Islet of Langerhans (tissue), 1 donor: ENCODE results near the gene AZIN2.
"Not testable (repeated sequence)": the region's sequence is repeated elsewhere in the genome, so short reads cannot be mapped to it uniquely, and the experiment has no call there.

Experiments used
- FAIRE-seq: peaks from one replicate; lab custom pipeline; 2011; peaks lifted over from hg19 to GRCh38; lab: Jason Lieb, UNC

Gene AZIN2

DNA sequence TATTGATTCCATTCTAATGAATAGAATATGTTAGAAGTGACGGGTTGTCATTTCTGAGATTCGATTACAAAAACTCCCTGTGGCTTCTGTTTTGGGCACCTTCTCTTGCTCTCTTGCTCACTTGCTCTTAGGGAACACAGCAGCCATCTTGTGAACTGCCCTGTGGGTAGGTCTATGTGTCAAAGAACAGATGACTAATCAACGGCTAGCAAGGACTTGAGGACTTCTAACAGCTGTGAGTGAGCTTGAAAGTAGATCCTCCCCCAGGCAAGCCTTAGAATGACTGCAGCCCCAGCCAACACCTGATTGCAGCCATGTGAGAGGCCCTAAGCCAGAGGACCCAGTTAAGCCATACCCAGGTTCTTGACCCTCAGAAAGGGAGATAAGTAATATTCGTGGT is 49.3 kb downstream of the AZIN2 start:
- no peak for FAIRE-seq

DNA sequence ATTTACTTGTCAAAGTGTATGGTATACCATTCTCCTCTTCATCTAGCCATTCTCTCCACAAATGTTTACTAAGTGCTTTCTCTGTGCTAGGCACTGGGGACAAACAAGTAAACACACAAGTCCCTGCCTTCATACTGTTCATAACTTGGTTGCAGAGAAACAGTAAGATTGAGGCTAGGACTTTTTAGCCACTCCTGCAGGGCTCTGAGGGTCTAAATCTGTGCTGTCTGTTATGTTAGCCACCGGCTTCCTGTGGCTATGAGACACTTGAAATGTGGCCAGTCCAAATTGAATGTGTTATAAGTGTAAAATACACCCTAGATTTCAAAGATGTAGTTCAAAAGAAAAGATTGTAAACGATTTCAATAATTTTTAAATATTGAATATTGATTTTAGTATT is 50.2 kb downstream of the AZIN2 start:
- FAIRE-seq = no peak

DNA sequence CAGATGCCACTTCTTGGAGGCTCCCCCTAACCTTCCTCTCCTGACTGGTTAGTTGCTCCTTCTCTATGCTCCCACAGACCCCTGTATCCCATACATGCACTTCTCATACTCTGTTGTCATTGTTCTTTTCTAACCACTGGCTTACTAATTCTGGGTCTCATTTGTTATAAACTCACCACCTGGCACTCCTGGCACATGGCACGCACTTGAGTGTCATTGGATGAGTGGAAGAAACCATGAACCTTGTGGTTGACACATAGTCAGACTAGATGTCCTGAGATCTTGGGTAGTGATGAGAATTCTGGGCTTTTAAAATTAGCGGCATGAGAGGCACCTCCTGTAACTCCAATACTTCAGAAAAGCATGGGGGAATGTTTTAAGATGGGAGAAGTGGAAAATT is 51.6 kb downstream of the AZIN2 start:
- no peak for FAIRE-seq

DNA sequence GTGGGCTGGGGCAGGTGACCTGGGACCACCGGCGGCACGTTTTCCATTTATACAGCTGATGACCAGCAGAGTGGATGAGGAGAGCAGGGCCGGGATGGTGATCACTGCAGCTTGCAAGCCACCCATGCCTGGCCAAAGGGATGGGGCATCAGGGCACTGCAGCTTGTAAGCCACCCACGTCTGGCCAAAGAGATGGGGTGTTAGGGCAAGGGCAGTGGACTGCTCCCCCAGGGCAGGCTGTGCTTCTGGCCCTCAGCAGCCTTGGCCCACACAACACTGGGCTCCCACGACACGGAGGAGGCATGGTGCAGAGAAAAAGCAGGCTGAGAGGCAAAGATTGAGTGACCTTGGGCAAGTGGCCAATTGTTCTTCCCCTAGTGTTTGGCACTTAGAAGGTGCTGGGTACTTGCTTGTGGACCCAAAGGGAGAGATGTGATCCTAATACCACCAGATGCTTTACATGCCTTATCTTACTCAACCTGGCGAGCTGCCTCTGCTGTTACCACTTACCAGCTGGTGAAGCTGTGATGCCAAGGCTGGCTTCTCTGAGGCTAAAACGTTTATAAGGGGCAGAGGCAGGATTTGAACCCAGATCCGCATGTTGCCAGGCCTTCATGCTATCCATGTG is 52.6 kb downstream of the AZIN2 start:
- no peak for FAIRE-seq

DNA sequence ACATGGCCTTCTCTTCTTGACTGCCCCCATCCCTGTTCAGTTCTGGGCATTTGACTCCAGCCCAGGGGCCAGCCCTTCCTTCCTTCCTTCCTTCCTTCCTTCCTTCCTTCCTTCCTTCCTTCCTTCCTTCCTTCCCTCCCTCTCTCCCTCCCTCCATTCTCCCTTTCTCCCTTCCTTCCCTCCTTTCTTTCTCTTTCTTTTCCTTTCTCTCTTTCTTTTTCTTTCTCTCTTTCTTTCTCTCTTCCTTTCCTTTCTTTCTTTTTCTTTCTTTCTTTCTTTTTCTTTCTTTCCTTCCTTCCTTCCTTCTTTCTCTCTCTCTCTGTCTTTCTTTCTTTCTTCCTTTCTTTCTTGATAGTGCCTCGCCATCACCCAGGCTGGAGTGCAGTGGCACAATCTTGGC is 55.1 kb downstream of the AZIN2 start:
- not testable (repeated sequence) for FAIRE-seq

DNA sequence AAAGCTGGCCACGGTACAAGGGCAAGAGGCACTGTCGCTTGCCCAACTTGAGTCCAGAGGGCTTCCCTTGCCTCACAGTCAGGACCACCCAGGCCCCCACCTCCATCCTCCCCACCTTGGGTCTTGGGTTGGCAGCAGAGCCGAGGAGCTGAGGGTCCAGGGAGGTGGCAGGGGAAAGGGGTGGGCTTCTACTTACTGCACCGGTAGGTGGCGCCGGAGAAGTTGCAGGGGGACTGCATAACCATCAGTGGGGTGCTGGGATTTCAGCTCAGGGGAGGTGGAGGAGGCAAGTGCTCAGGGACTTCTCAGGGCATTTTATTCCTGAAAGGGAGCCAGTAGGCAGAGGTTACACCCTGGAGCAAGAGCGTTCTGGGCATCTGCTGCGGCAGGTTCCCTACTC is 56.8 kb downstream of the AZIN2 start:
- no peak for FAIRE-seq

DNA sequence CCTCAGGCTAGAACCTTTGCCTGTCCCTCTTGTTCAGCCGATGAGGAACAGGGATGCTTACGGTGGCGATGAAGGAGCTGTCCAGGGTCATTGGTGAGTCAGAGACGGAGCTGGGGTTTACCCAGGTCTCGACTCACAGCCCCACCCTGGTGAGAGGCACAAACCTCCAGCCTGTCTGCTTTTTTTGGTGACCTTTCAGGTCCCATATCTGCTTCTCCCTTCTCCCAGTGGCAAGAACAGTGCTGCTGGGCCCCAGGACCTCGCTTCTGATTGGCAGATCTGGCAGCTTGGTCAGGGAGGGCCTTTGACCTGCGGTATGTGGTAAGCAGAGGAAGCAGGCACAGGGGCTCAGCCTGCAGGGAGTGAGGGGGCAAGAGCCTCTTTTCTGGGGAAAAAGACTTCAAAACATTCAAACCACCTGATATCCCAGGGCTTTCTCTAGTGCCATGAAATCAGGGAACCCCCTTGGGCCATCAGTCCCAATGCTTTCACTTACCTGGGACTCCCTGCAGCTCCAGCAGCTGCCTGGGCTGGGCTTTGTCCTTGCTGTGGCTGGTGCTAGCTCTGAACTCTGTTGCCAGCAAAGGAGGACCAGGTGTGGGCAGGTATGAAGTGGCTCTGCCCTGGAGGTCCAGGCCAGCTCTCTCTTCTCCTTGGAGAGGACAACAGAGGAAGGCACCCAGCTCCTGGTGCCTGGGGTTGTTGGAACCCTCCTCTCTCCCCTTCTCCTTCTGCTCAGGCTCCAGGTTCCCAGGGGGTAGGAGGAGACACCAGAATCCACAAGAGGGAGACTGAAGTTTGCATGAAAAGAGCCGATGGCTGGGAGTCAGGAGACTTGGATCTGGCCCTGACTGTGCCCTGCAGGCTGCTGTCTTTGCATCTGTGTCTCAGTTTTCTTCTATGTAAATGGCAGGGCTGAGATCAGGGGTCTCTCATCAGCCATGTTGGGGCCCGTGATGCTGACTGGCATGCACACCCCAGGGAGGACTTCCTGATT is 59.5 kb downstream of the AZIN2 start:
- FAIRE-seq = no peak

DNA sequence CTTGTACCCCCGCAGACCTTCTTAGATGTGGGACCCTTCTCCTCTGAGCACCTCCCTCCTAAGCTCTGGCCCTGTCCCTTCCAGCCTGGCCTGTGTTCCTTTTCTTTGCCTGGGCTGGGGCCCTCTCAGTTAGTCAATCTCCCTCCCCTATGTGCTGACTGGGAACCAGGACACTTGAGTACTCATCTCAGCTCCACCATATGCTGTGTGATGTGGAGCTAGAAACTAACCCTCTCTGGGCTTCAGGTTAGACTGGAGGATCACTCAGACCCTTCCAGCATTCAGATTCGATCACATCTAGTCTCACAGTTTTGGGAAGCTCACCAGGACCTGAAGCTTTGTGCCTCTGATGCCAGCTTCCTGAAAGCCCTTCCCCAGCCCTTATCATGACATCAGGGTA is 60.3 kb downstream of the AZIN2 start:
- no peak for FAIRE-seq

DNA sequence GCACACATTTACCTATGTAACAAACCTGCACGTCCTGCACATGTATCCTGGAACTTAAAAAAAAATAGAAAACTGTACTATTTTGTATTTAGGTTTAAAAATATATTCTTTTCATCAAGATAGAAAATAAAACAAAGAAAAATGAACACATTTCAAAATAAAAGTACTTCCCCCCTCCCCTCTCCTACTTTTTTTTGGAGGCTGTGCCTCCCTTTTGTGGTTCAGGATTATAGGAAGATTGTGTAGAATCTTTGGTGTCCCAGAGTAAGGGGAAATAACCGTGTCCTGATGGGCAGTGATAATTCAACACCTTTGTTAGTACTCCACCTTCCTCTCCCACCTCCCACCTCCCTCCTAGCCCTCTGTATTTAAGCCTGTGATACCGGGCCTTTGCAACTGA is 60.8 kb downstream of the AZIN2 start:
- FAIRE-seq = no peak

DNA sequence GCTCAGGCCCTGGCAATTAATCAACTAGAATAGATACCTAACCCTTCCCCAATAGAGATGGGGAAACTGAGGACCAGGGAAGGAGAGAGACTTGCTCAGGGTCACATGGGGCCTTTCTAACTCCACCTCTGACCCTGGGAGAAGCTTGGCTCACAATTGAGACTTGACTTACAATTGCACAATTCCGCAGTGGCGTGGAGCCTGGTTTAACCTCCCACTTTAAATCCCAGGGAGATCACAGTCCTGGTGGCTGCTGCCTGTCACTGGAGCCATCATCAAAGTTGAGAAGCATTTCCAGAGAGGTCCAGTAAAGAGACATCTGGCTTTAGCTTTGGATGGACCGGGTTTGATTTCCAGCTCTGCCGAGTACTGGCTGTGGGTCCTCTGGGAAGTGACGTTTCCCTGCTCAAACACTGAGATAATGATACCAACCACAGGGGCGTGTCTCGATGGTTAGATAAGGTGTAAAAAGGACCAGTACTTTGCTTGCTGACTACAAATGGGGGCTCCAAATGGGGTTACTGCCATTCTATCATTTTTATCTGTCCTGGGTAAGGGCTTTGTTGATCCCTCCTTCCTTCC is 61.6 kb downstream of the AZIN2 start:
- FAIRE-seq = no peak

DNA sequence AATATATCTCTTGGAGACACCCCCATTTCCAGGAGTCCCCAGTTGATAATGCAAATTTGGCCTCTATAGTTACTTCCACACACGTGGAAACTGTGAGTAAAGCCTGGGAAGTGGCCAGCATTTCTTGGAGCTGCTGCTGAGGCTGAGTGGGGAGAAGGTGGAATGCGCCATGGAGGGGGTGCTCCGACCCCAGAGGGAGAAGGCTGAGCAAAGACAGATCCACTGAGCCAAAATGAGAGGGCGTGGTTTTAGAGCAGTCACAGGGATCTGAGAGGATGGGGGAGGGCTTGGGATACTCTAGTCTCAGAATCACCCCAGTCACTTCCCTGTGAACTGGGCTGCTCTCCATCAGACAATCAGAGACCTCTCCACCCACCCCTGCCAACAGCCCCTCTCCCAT is 62.2 kb downstream of the AZIN2 start:
- no peak for FAIRE-seq

DNA sequence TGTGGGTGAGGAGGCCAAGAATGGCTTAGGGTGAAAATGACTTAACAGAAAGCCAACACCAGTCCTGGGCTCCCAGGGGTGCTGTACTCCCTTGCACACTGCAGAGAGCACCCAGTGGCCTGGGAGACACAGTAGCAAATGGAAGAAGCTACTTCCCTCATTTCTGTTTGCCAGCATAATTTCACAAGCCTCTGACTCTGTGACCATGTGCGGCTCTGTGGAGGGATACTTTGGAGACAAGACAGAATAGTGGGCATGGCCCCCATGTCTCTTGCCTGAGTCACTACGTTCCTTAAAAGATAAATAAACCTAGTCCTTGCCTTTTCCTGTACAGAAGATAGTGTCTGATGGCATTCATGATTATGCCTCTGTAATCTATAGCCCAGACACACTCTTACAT is 62.7 kb downstream of the AZIN2 start:
- no peak for FAIRE-seq

DNA sequence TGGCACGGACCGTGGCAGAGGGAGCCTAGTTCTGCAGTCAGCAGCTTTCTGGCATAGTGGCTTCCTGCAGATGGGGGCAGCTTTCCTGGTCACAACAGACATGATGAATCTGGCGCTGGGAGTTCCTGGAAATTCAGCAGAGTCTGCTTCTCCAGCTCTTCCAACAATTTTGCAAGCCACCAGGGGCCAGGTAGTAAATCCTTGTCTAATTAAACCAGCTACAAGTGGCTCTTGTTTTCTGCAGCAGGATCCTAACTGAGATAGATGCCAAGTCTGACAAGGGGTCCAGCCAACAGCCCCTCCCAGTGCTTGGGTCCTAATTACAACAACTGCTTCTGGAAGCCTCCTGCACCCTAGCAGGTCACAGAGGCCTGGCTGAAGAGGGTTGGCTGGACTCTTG is 65.0 kb downstream of the AZIN2 start:
- no peak for FAIRE-seq

DNA sequence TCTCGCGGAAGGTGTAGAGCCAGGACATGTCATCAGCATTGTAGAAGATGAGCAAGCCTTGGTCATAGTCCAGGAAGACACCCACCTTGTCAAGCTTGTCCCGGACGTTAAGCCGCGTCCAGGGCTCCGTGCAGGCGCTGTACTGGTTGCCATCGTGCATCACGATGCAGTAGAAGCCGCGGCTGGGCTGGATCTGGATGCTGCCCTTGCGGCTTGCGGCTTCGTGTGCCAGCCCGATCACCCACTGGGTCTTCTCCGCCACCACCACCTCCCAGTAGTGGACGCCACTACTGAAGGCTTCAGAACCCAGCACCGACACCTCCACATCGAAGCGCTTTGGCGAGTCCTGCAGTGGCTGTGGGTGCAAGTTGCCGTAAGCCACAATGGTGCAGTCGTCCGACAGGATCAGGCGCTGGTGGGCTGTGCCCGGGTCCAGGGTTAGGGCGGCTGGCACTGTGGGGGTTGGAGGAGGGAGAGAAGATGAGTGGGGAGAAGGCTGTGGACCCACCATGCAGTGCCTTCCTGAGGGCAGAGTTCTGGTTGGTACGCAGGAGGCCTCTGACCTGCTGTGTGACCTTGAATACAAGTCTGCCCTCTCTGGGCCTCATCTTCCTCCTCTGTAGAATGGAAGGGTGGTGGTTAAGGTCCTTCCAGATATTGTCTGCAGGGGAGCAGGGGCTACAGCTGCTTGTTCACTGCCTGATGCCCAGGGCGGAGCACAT is 66.5 kb downstream of the AZIN2 start:
- FAIRE-seq = no peak

DNA sequence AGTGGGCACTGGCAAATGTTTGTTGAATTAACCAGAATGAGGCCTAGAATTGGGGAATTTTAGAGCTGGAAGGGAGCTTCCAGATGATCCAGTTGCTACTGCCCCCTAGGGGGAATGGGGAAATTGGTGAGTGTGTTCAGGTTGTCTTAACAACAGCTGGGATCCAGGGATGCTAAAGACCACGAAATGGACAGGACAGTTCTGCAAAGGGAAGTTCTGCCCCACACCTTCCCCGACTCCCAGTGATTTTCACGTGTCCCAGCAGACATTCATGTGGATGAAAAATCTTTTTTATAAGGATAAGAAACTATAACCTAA is 67.0 kb downstream of the AZIN2 start:
- FAIRE-seq = no peak

DNA sequence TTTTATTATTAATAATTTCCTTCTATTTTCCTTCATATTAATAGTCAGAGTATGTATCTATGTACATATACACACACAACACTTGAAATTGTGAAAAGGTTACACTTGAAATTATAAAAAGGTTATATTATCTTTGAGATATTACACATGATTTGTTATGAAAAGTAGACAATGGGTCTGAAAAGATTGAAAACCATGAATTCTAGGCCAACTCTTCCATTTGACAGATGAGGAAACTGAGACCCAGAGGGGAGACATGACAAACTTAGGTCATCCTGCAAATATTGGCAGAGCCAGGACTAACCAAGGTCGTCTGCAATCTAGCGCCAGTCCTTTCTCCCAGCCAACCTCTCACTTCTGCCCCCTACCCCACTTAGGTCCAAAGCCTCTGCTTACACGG is 67.7 kb downstream of the AZIN2 start:
- no peak for FAIRE-seq

DNA sequence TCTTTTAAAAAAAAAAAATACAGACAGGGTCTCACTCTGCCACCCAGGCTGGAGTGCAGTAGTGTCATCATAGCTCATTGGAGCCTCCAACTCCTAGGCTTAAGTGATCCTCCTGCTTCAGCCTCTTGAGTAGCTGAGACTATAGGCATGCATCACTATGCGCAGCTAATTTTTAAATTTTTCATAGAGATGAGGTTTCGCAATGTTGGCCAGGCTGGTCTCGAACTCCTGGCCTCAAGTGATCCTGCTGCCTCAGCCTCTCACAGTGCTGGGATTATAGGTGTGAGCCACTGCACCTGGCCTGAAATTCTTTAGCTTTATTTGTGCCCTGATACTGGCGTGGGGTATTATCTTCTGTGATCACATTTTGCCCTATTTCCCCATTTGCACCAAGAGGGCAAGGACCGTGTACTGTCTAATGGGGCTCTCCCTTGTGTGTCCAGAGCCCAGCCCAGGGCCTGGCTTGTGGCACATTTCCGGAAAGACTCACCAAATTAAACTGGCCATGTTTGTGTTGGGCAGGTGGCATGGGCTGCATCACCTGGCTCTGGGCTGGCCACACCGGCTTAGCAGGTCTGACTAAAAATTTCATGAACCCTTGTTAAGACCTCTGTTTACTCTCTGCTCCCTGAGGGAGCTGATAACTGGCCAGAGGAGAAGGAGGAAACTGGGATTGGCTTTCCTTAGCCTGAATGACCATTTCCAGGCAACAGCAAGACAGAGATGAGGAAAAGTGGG is 68.7 kb downstream of the AZIN2 start:
- no peak for FAIRE-seq

DNA sequence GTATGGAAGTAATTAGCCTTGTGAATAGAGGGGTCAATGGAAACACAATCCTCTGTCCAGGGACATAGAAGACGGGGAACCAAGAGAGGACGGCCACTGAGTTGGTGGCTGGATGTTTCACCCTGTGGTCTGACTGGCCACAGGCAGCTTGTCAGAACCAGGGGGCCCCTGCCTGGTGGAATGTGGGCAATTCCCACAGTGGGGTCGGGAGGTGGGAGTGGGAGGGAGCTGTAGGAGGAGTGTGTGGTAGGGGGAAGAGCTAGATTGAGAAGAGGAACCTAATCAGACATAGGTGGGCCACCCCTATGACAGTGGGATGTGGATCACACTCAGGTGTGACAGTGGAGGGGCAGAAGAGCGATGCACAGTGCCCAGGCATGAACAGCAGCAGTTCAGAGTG is 69.6 kb downstream of the AZIN2 start:
- no peak for FAIRE-seq

DNA sequence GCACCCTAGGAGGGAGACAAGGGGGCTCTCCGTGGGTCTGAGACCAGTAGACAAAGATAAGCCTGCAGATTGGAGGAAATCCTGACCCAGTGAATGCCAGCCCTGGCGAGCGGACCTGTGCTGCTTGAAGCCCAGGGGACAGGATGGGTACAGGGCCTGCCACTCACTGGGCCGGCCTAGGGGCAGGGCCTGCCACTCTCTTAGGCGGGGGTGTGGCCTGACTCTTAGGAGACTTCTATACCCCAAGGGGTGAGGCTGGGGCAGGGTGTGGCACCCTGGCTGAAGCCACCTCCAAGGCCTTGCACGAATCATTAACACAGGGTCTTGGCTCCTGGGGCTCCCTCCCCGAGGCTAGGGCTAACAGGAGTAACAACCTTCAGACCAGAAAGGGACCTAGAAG is 70.2 kb downstream of the AZIN2 start:
- FAIRE-seq = no peak

DNA sequence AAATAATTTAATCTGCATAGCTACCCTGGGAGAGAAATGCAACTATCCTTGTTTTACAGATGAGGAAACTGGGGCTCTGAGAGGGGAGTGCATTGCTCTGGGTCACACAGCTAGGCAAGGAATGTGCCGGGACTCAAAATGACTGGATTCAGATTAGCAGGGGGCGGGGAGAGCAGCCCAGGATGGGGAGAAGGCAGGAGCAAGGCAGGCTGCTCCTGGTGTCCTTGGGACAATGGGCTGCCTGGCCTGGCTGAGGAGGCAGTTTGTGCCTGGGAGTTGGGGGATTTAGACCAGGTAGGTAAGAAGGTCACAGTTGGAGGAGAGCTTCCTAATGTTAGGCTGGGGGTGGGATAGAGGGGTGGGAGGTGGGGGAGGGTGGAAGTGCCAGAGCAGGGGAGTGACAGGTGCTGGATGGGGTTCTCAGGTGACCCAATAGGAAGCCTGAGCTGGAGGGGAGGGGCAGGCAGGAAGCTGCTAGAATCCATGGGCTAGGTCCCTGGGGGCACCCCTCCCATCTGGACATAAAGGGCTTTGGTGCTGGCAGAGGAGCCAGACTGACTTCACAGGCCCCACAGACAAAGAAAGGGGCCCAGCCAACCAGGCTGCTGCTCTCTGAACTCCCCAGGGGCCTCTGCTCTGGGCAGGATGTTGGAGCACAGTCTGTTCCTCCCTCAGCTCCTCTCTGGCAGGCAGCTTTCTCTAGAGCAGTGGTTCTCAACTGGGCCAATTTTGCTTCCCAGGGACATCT is 71.9 kb downstream of the AZIN2 start:
- no peak for FAIRE-seq

DNA sequence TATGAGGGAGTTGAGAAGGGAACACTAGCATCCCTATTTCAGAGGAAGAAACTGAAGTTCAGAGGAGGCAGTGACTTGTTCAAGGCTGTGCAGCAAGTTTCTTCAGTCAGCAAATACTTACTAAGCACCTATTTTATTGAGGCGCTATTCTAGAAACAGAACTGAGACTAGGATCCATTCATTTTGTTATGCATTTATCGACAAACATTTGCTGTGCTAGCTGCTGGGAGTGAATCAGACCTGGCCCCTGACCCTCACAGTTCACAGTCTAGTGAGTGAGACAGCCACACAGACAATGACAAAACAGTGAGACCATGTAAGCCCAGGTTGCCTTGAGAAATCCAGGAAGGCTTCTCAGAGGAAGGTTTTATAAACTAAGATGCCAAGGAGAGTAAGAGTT is 72.7 kb downstream of the AZIN2 start:
- no peak for FAIRE-seq
